C4-2B (cell line): ENCODE measurements around the gene SCG3.

Source experiments
- CTCF ChIP-seq: fragments of 450-650 bp; conservative IDR thresholded peaks from 2 replicates; pipeline ENCODE4 v1.5.1; 2017; ENCODE audit warnings: mild to moderate bottlenecking
- ZFX ChIP-seq: fragments of 450-650 bp; IDR thresholded peaks from 2 replicates; pipeline ENCODE4 v1.6.1; 2017

- TF ChIP-seq CTCF (no peak), ZFX (no peak)
These were observed 4.3 kb upstream of the SCG3 start for GRCh38 chr15:51677021-51677420.
